Suprapubic skin (tissue), 4 donors: ENCODE results near the gene GSTA5.

Source experiments
- CTCF ChIP-seq, 2 donors: fragments of 200-600 bp in 1 of 2; fragments of 450-650 bp in 1 of 2; sonication (generic) in 1 of 2; IDR thresholded peaks; one replicate each; pipeline ENCODE4 v1.5.1; 2016 to 2019; ENCODE audit warnings: antibody characterized with exemption in 2 of 2, mild to moderate bottlenecking in 1 of 2, moderate library complexity in 1 of 2
- EP300 ChIP-seq: sonication (generic); formaldehyde crosslinking; IDR thresholded peaks from one replicate; pipeline ENCODE4 v1.6.1; 2017; ENCODE audit warnings: antibody characterized with exemption
- POLR2A ChIP-seq, 2 donors: fragments of 450-650 bp; IDR thresholded peaks; one replicate each; pipeline ENCODE4 v1.6.1; 2017; ENCODE audit warnings: antibody characterized with exemption in 2 of 2, mild to moderate bottlenecking in 2 of 2, moderate library complexity in 2 of 2
- POLR2AphosphoS5 ChIP-seq, 3 donors: sonication (generic); formaldehyde crosslinking; IDR thresholded peaks; one replicate each; pipeline ENCODE4 v1.6.1; 2017; ENCODE audit warnings: antibody characterized with exemption in 3 of 3

- TF ChIP-seq CTCF (IDR thresholded peaks at IDR 0.05) = no peak
- no peak for TF ChIP-seq POLR2A (IDR thresholded peaks at IDR 0.05)
- TF ChIP-seq EP300 = no peak
- no peak for TF ChIP-seq POLR2AphosphoS5 (IDR thresholded peaks at IDR 0.05)
Measured at GRCh38 chr6:52876056-52876787, 35.6 kb upstream of the GSTA5 start.
